Colonic mucosa (tissue), 4 donors: Measurements from ENCODE around the gene ARMC9. TPM values are rescaled to one million over a fixed set of nuclear protein-coding genes. Genes with fewer than 3 reads are reported as not detected.
A peak's percentile ranks its signal among the peaks of the same experiment; 100 is the strongest.
"Not testable (repeated sequence)": the region's sequence is repeated elsewhere in the genome, so short reads cannot be mapped to it uniquely, and the experiment has no call there.

Experiments used
- DNase-seq: peaks from one replicate; pipeline ENCODE4 v3.0.0-alpha.2; 2020
- H3K27ac ChIP-seq: fragments of 200-600 bp; one replicate; pipeline ENCODE4 v1.8.0; 2021
- H3K27me3 ChIP-seq: fragments of 200-600 bp; one replicate; pipeline ENCODE4 v1.8.0; 2021
- H3K36me3 ChIP-seq: fragments of 200-600 bp; one replicate; pipeline ENCODE4 v1.8.0; 2021
- H3K4me1 ChIP-seq: fragments of 200-600 bp; one replicate; pipeline ENCODE4 v1.8.0; 2021; ENCODE audit warnings: mild to moderate bottlenecking
- H3K4me3 ChIP-seq: fragments of 200-600 bp; one replicate; pipeline ENCODE4 v1.8.0; 2021
- H3K9ac ChIP-seq, 2 donors: one replicate each; pipeline ENCODE4 v1.7.0; 2013; ENCODE audit warnings: control low read depth in 2 of 2, low read depth in 2 of 2, low read length in 2 of 2
- H3K9me3 ChIP-seq: fragments of 200-600 bp; one replicate; pipeline ENCODE4 v1.8.0; 2021
- CTCF ChIP-seq: fragments of 200-600 bp; IDR thresholded peaks from one replicate; pipeline ENCODE4 v1.8.0; 2022; ENCODE audit warnings: antibody characterized with exemption, mild to moderate bottlenecking
- intact Hi-C: fragments of 100-400 bp; cut with DNase I; formaldehyde crosslinking; loops from one replicate; pipeline ENCODE4 v1.14.1; 2022
- total RNA-seq, 2 donors: library from RNA; stranded (reverse); fragmentation: NEBNext Ultra II Directional in 1 of 2; extraction: Animal tissue kit (Norgen Biotek cat#: 25700) in 1 of 2; gene quantifications; one replicate each; pipeline ENCODE4 v1.2.1, GENCODE V29; 2021
- donor health status: healthy.
- donor health status: DM: no; HTN: no; CAD: no.
- donor health status: DM: no; HTN: no; CAD: no.

Gene ARMC9
- total RNA-seq, 2 donors from 2014 or later: 9.8 to 17.2 TPM

GRCh38 chr2:231372326-231372725 is 173.9 kb downstream of the ARMC9 start:
- Histone ChIP-seq H3K4me1 (no peaks in the 10 kb centered on the region), H3K27me3 (no peaks in the 10 kb centered on the region), H3K36me3 (no peaks in the 10 kb centered on the region), H3K4me3 (no peak overlapping the region), H3K9me3 (no peaks in the 10 kb centered on the region), H3K9ac (no peak overlapping the region), H3K27ac (no peak overlapping the region)
- TF ChIP-seq CTCF: no peak
- intact Hi-C loops: no loop called here
- DNase-seq: no peak

- Histone ChIP-seq H3K27me3 (no peaks in the 10 kb centered on the region), H3K36me3 (no peaks in the 10 kb centered on the region), H3K9me3 (no peaks in the 10 kb centered on the region), H3K4me3 (no peak overlapping the region), H3K27ac (no peak overlapping the region), H3K4me1 (no peaks in the 10 kb centered on the region), H3K9ac (no peak overlapping the region)
- intact Hi-C loops: no loop called here
- no peak for DNase-seq
- no peak for TF ChIP-seq CTCF
Observed at GRCh38 chr2:231373184-231373583, 174.8 kb downstream of the ARMC9 start.

- DNase-seq: peak; percentile 66
- Histone ChIP-seq H3K27me3 (no peaks in the 10 kb centered on the region), H3K4me3 (no peak overlapping the region), H3K27ac (no peak overlapping the region), H3K9ac (no peak overlapping the region), H3K4me1 (no peaks in the 10 kb centered on the region), H3K9me3 (no peaks in the 10 kb centered on the region), H3K36me3 (no peaks in the 10 kb centered on the region)
- intact Hi-C loops: no loop called here
- no peak for TF ChIP-seq CTCF
Observed at GRCh38 chr2:231373786-231374349, 175.4 kb downstream of the ARMC9 start.

GRCh38 chr2:231374771-231375170 is 176.3 kb downstream of the ARMC9 start:
- no peak for TF ChIP-seq CTCF
- no peak overlapping the region for H3K4me3 ChIP-seq
- H3K36me3 ChIP-seq: no peaks in the 10 kb centered on the region
- intact Hi-C loops: no loop called here
- DNase-seq: no peak
- H3K9me3 ChIP-seq: no peaks in the 10 kb centered on the region
- H3K9ac ChIP-seq: no peak overlapping the region
- no peaks in the 10 kb centered on the region for H3K27me3 ChIP-seq
- no peak overlapping the region for H3K27ac ChIP-seq
- peaks cover 6% of the 10 kb centered on the region for H3K4me1 ChIP-seq

- H3K27me3 ChIP-seq, H3K9ac ChIP-seq, H3K27ac ChIP-seq, H3K4me3 ChIP-seq, H3K4me1 ChIP-seq, H3K36me3 ChIP-seq, H3K9me3 ChIP-seq, intact Hi-C loops, DNase-seq: not testable (repeated sequence)
Observed at GRCh38 chr2:231375994-231376615, 177.7 kb downstream of the ARMC9 start.

GRCh38 chr2:231376857-231377256 is 178.4 kb downstream of the ARMC9 start:
- peaks cover 6% of the 10 kb centered on the region for H3K4me1 ChIP-seq
- intact Hi-C loops: no loop called here
- no peaks in the 10 kb centered on the region for H3K9me3 ChIP-seq
- no peaks in the 10 kb centered on the region for H3K27me3 ChIP-seq
- H3K27ac ChIP-seq: no peak overlapping the region
- no peaks in the 10 kb centered on the region for H3K36me3 ChIP-seq
- no peak overlapping the region for H3K9ac ChIP-seq
- no peak overlapping the region for H3K4me3 ChIP-seq
- DNase-seq: no peak
- no peak for TF ChIP-seq CTCF
